SK-N-SH (cell line): ENCODE results near the gene BABAM2. TPM values are rescaled to one million over a fixed set of nuclear protein-coding genes. Genes with fewer than 3 reads are reported as not detected.

ENCODE experiments used
- CTCF ChIA-PET: fragments of 300-600, 350-600 bp; formaldehyde crosslinking; extraction: SDS; loops from one replicate; lab custom pipeline; 2021; lab: Yijun Ruan, JAX
- POLR2A ChIA-PET: fragments of 350-600 bp; sonication (Branson Sonifier 250); formaldehyde crosslinking; extraction: SDS; loops from one replicate; lab custom pipeline; 2020; ENCODE audit warnings: antibody characterized with exemption, inconsistent platforms; lab: Yijun Ruan, JAX
- DNase-seq: peaks from one replicate; pipeline ENCODE4 v3.0.0; 2012
- H2AFZ ChIP-seq: fragments of 200-600 bp; sonication (generic); 2 replicates; pipeline ENCODE4 v1.8.1; 2016; ENCODE audit warnings: antibody characterized with exemption, mild to moderate bottlenecking, low read depth
- H3F3A ChIP-seq: fragments of 200-600 bp; sonication (generic); replicated peaks from 2 replicates; pipeline ENCODE3; 2016; ENCODE audit warnings: antibody characterized with exemption, mild to moderate bottlenecking; ENCODE audit not compliant: insufficient read depth
- H3K27ac ChIP-seq, 2 experiments: fragments of 200-500 bp in 1 of 2; fragments of 200-600 bp in 1 of 2; sonication (Bioruptor generic) in 1 of 2; sonication (generic), shearing (Covaris generic) in 1 of 2; 2 replicates each; pipeline versions ENCODE4 v1.5.1 to v1.6.1; 2014 to 2016; ENCODE audit warnings: low read depth in 2 of 2, inconsistent platforms in 1 of 2, low read length in 1 of 2, mild to moderate bottlenecking in 1 of 2, mixed read lengths in 1 of 2
- H3K27me3 ChIP-seq: fragments of 200-600 bp; sonication (generic), shearing (Covaris generic); 2 replicates; pipeline ENCODE4 v1.6.1; 2016; ENCODE audit warnings: mixed run types; ENCODE audit not compliant: insufficient read depth
- H3K36me3 ChIP-seq, 2 experiments: fragments of 200-500 bp in 1 of 2; fragments of 200-600 bp in 1 of 2; sonication (Bioruptor generic) in 1 of 2; sonication (generic) in 1 of 2; replicated peaks in 1 of 2; 2 replicates each; pipeline versions ENCODE3 to v1.5.1; 2014 to 2016; ENCODE audit warnings: low read length in 1 of 2, mild to moderate bottlenecking in 1 of 2; ENCODE audit not compliant: insufficient read depth in 2 of 2, control insufficient read depth in 1 of 2
- H3K4me1 ChIP-seq, 2 experiments: fragments of 200-500 bp in 1 of 2; fragments of 200-600 bp in 1 of 2; sonication (Bioruptor generic) in 1 of 2; sonication (generic), shearing (Covaris generic) in 1 of 2; 2 replicates each; pipeline versions ENCODE4 v1.5.1 to v1.6.1; 2014 to 2016; ENCODE audit warnings: low read depth in 1 of 2, low read length in 1 of 2, mixed run types in 1 of 2; ENCODE audit not compliant: insufficient read depth in 2 of 2, control insufficient read depth in 1 of 2
- H3K4me2 ChIP-seq: fragments of 200-600 bp; sonication (generic), shearing (Covaris generic); 2 replicates; pipeline ENCODE4 v1.6.1; 2017; ENCODE audit warnings: mixed run types
- H3K4me3 ChIP-seq, 2 experiments: fragments of 200-500 bp in 1 of 2; fragments of 200-600 bp in 1 of 2; sonication (Bioruptor generic) in 1 of 2; sonication (generic), shearing (Covaris generic) in 1 of 2; 2 replicates each; pipeline versions ENCODE4 v1.5.1 to v1.8.1; 2014 to 2016; ENCODE audit warnings: low read depth in 2 of 2, inconsistent platforms in 1 of 2, low read length in 1 of 2, mild to moderate bottlenecking in 1 of 2, mixed read lengths in 1 of 2, moderate library complexity in 1 of 2
- H3K79me2 ChIP-seq: fragments of 200-600 bp; sonication (generic); 2 replicates; pipeline ENCODE4 v1.8.1; 2017; ENCODE audit warnings: mild to moderate bottlenecking; ENCODE audit not compliant: insufficient read depth
- H3K9ac ChIP-seq: fragments of 200-600 bp; sonication (generic); 2 replicates; pipeline ENCODE4 v1.6.1; 2017; ENCODE audit warnings: mixed run types
- H3K9me2 ChIP-seq: fragments of 200-600 bp; sonication (generic); 2 replicates; pipeline ENCODE4 v1.6.1; 2017; ENCODE audit warnings: mixed run types
- H3K9me3 ChIP-seq: fragments of 200-600 bp; sonication (generic); 2 replicates; pipeline ENCODE4 v1.6.1; 2017; ENCODE audit warnings: mixed run types, mild to moderate bottlenecking, moderate library complexity
- H4K20me1 ChIP-seq: fragments of 200-600 bp; sonication (generic); 2 replicates; pipeline ENCODE4 v1.6.1; 2017; ENCODE audit warnings: mild to moderate bottlenecking, mixed run types; ENCODE audit not compliant: insufficient read depth
- EP300 ChIP-seq, 2 experiments: IDR thresholded peaks; 2 replicates each; pipeline versions ENCODE4 v1.4.0 to v1.6.1; 2012; ENCODE audit warnings: borderline replicate concordance in 1 of 2, low read depth in 1 of 2, low read length in 1 of 2
- FOSL2 ChIP-seq: IDR thresholded peaks from 2 replicates; pipeline ENCODE4 v1.4.0; 2012; ENCODE audit warnings: low read depth, mild to moderate bottlenecking, moderate library complexity, borderline replicate concordance
- GATA2 ChIP-seq: sonication (generic); formaldehyde crosslinking; IDR thresholded peaks from 2 replicates; pipeline ENCODE4 v1.5.0; 2020; ENCODE audit warnings: mild to moderate bottlenecking, missing genetic modification reagents
- JUND ChIP-seq: IDR thresholded peaks from 2 replicates; pipeline ENCODE4 v1.4.0; 2012
- MXI1 ChIP-seq: IDR thresholded peaks from 2 replicates; pipeline ENCODE4 v1.6.1; 2012; ENCODE audit warnings: mild to moderate bottlenecking, low read depth, low read length, improper control_type of control experiment
- NRF1 ChIP-seq: IDR thresholded peaks from 2 replicates; pipeline ENCODE4 v1.6.1; 2012; ENCODE audit warnings: low read depth, mild to moderate bottlenecking, low read length
- RFX5 ChIP-seq: IDR thresholded peaks from 2 replicates; pipeline ENCODE4 v1.6.1; 2012; ENCODE audit warnings: mild to moderate bottlenecking, improper control_type of control experiment, low read length
- SMC3 ChIP-seq: IDR thresholded peaks from 2 replicates; pipeline ENCODE4 v1.6.1; 2012; ENCODE audit warnings: low read depth, low read length, improper control_type of control experiment
- TAF1 ChIP-seq: IDR thresholded peaks from 2 replicates; pipeline ENCODE4 v1.6.1; 2012; ENCODE audit warnings: low read depth, mild to moderate bottlenecking, low read length, moderate library complexity, borderline replicate concordance
- TEAD4 ChIP-seq: IDR thresholded peaks from 2 replicates; pipeline ENCODE4 v1.4.0; 2012; ENCODE audit warnings: mild to moderate bottlenecking, borderline replicate concordance; ENCODE audit not compliant: insufficient read depth
- ZBTB33 ChIP-seq: IDR thresholded peaks from 2 replicates; pipeline ENCODE4 v1.4.0; 2012; ENCODE audit warnings: low read depth, borderline replicate concordance
- WGBS: methylation state at CpG from one replicate; pipeline ENCODE4 v1.1.6; 2017; ENCODE audit warnings: low lambda C conversion rate; 5-methylcytosine and 5-hydroxymethylcytosine counted together
- polyA plus RNA-seq, 3 experiments: library from polyadenylated mRNA; depleted of rRNA; stranded (reverse); fragments of >200 nt; gene quantifications; 2 replicates each; pipeline ENCODE4 v1.2.3, GENCODE V29; 2012
- TF ChIP-seq, protein P1 (sequence below): fragments of 200-600 bp; sonication (generic); IDR thresholded peaks from 2 replicates; pipeline ENCODE4 v1.6.1; 2017; ENCODE audit warnings: antibody characterized with exemption, mild to moderate bottlenecking, moderate library complexity
- TF ChIP-seq, protein P2 (sequence below): IDR thresholded peaks from 2 replicates; pipeline ENCODE4; 2012
- TF ChIP-seq, protein P3 (sequence below): fragments of 150-350 bp; IDR thresholded peaks from 2 replicates; pipeline ENCODE4 v1.6.1; 2017; ENCODE audit warnings: antibody characterized with exemption, low read length, low read depth, borderline replicate concordance

The BABAM2 gene
- polyA plus RNA-seq, 1 of the 3 experiments (the other 2 are of a cell fraction): 34.0 TPM

DNA sequence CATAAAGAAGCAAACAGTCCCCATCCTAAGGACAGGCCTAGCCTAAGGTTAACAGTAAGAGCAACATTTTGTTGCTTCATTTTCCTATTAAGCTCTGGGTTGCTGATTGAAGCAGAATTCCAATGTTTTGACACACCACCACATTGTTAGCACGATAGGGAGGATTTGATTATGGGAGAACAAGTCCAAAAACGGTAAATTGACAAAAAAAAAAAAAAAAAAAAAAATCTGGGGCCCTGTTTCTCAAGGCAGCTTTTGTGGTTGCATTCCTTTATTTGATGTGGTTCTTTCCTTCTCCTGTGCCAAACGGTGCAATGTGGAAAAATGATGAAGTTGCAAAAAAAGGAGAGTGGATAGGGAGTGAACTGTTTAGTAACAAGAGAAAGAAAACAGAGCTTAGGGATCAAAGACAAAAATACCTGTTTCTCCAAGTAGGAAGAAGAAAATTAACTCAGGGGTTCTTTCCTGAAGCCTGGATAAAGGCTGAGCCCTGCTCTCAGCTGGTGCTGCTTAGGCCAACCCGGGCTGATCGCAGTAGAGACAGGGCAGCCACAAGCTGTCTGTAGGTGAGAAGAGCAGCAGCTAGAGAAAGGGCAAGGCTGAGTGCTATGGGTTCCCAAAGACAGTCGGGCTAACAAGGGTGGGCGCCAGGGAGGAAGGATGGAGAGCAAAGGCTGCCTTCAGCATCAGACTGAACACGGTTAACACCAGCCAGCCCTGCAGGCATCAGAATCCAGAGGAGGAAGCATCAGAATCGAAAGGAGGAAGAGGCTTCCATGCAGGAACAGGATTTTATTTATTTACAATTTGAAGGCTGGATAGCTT lies 334.3 kb downstream of the BABAM2 start (continued):
- no peak for TF ChIP-seq NRF1
- TF ChIP-seq MXI1: no peak
- 0 out of 4 replicates have a peak, but pooled peaks of 1 of the 2 experiments have one; percentile 15 for TF ChIP-seq EP300 (IDR thresholded peaks at IDR 0.05; ENCODE audit: borderline replicate concordance in 1 of 2, low read depth in 1 of 2, low read length in 1 of 2)
- TF ChIP-seq TEAD4: no peak
- no peak for TF ChIP-seq RFX5
- TF ChIP-seq, protein P1, sequence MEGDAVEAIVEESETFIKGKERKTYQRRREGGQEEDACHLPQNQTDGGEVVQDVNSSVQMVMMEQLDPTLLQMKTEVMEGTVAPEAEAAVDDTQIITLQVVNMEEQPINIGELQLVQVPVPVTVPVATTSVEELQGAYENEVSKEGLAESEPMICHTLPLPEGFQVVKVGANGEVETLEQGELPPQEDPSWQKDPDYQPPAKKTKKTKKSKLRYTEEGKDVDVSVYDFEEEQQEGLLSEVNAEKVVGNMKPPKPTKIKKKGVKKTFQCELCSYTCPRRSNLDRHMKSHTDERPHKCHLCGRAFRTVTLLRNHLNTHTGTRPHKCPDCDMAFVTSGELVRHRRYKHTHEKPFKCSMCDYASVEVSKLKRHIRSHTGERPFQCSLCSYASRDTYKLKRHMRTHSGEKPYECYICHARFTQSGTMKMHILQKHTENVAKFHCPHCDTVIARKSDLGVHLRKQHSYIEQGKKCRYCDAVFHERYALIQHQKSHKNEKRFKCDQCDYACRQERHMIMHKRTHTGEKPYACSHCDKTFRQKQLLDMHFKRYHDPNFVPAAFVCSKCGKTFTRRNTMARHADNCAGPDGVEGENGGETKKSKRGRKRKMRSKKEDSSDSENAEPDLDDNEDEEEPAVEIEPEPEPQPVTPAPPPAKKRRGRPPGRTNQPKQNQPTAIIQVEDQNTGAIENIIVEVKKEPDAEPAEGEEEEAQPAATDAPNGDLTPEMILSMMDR: no peak
- 0 out of 2 replicates have a peak, but pooled peaks have one; percentile 11 for TF ChIP-seq JUND
- TF ChIP-seq FOSL2: peak; percentile 17; the same call in 1 of the 2 replicates
- TF ChIP-seq ZBTB33: no peak
- TF ChIP-seq GATA2 (CRISPR knock-in tag): no peak
- TF ChIP-seq, protein P2, sequence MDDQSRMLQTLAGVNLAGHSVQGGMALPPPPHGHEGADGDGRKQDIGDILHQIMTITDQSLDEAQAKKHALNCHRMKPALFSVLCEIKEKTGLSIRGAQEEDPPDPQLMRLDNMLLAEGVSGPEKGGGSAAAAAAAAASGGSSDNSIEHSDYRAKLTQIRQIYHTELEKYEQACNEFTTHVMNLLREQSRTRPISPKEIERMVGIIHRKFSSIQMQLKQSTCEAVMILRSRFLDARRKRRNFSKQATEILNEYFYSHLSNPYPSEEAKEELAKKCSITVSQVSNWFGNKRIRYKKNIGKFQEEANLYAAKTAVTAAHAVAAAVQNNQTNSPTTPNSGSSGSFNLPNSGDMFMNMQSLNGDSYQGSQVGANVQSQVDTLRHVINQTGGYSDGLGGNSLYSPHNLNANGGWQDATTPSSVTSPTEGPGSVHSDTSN: 0 out of 2 replicates have a peak, but pooled peaks have one; percentile 51
- TF ChIP-seq, protein P3, sequence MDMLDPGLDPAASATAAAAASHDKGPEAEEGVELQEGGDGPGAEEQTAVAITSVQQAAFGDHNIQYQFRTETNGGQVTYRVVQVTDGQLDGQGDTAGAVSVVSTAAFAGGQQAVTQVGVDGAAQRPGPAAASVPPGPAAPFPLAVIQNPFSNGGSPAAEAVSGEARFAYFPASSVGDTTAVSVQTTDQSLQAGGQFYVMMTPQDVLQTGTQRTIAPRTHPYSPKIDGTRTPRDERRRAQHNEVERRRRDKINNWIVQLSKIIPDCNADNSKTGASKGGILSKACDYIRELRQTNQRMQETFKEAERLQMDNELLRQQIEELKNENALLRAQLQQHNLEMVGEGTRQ: no peak

GRCh38 chr2:28225473-28226080 lies 335.0 kb downstream of the BABAM2 start:
- Histone ChIP-seq H3K4me3 (no peak overlapping the region), H3K9me3 (no peaks in the 10 kb centered on the region), H4K20me1 (no peaks in the 10 kb centered on the region), H3K27me3 (no peaks in the 10 kb centered on the region), H3K9me2 (no peaks in the 10 kb centered on the region), H3F3A (no peaks in the 10 kb centered on the region), H3K27ac (no peak overlapping the region), H3K79me2 (no peaks in the 10 kb centered on the region), H3K4me2 (peak overlapping the region; percentile 39), H3K4me1 (peaks cover 7 to 19% of the 10 kb centered on the region in 2 experiments; a peak in 3 of 4 replicates), H2AFZ (no peak overlapping the region), H3K9ac (no peak overlapping the region), H3K36me3 (no peaks in the 10 kb centered on the region)
- 83% methylated on average over 3 of the region's 3 CpGs for WGBS
- ChIA-PET CTCF (interaction anchor here (1.2 to 1.8 kb wide), 4 partner anchors 13 to 522 kb away, joined by 3 to 9 read pairs (median 4); no protein-coding TSS in a partner anchor), POLR2A (no interaction called here)
- DNase-seq: no peak
- TF ChIP-seq SMC3: no peak
- no peak for TF ChIP-seq FOSL2
- TF ChIP-seq, protein P1: no peak
- TF ChIP-seq, protein P2: no peak
- TF ChIP-seq NRF1: no peak
- TF ChIP-seq TAF1: no peak
